Uterus (tissue), 4 donors: ENCODE results near the gene C17orf50. TPM values are rescaled to one million over a fixed set of nuclear protein-coding genes. Genes with fewer than 3 reads are reported as not detected.

Source experiments
- DNase-seq, 2 donors: peaks; one replicate each; pipeline ENCODE4 v3.0.0-alpha.2; 2019 to 2020
- H3K27ac ChIP-seq, 2 donors: fragments of 200-600 bp; sonication (generic); 1 replicate in 1 of 2; 2 replicates in 1 of 2; pipeline ENCODE4 v1.5.1; 2016 to 2018
- H3K27me3 ChIP-seq, 2 donors: fragments of 200-600 bp; sonication (generic); one replicate each; pipeline ENCODE4 v1.5.1; 2018 to 2019; ENCODE audit warnings: control low read depth in 1 of 2
- H3K36me3 ChIP-seq, 2 donors: fragments of 200-600 bp; sonication (generic); one replicate each; pipeline ENCODE4 v1.5.1; 2019; ENCODE audit warnings: control low read depth in 1 of 2
- H3K4me1 ChIP-seq, 2 donors: fragments of 200-600 bp; sonication (generic); one replicate each; pipeline ENCODE4 v1.5.1; 2018 to 2019; ENCODE audit warnings: control low read depth in 1 of 2
- H3K4me3 ChIP-seq, 2 donors: fragments of 200-600 bp; sonication (generic); 1 replicate in 1 of 2; 2 replicates in 1 of 2; pipeline ENCODE4 v1.5.1; 2018 to 2019; ENCODE audit warnings: mild to moderate bottlenecking in 1 of 2
- H3K9me3 ChIP-seq, 2 donors: fragments of 200-600 bp; sonication (generic); one replicate each; pipeline ENCODE4 v1.5.1; 2019; ENCODE audit warnings: control low read depth in 1 of 2
- CTCF ChIP-seq, 4 experiments: fragments of 200-600 bp in 2 of 4; fragments of 450-650 bp in 2 of 4; sonication (generic) in 2 of 4; IDR thresholded peaks; one replicate each; pipeline ENCODE4 v1.5.1; 2016 to 2019; ENCODE audit warnings: antibody characterized with exemption in 4 of 4, mild to moderate bottlenecking in 2 of 4, moderate library complexity in 1 of 4
- POLR2A ChIP-seq, 2 donors: fragments of 450-650 bp; IDR thresholded peaks; one replicate each; pipeline ENCODE4 v1.6.1; 2016; ENCODE audit warnings: antibody characterized with exemption in 2 of 2, mild to moderate bottlenecking in 1 of 2, moderate library complexity in 1 of 2
- intact Hi-C: fragments of 100-400 bp; cut with DNase I; formaldehyde crosslinking; loops from one replicate; pipeline ENCODE4 v1.15.1; 2023; ENCODE audit warnings: low total_unique reads
- total RNA-seq, 4 donors: library from RNA; depleted of rRNA in 3 of 4; stranded (reverse); fragments of >200 nt in 3 of 4; gene quantifications; one replicate each; pipeline versions ENCODE4 v1.1.0 to v1.2.4, GENCODE V29; 2014 to 2023
- donor health status: DM: yes; HTN: yes; CAD: no.

Gene C17orf50
- total RNA-seq, 4 donors from 2014 or later, result not detected

- Histone ChIP-seq H3K9me3 (no peaks in the 10 kb centered on the region), H3K4me3 (no peak overlapping the region), H3K36me3 (no peaks in the 10 kb centered on the region), H3K27ac (no peak overlapping the region), H3K27me3 (no peaks in the 10 kb centered on the region), H3K4me1 (peaks cover 0 to 11% of the 10 kb centered on the region in 2 donors)
- no peak for DNase-seq
- TF ChIP-seq POLR2A (IDR thresholded peaks at IDR 0.05), result no peak
- TF ChIP-seq CTCF (IDR thresholded peaks at IDR 0.05), result no peak
- intact Hi-C loops, result no loop called here
Measured at GRCh38 chr17:35793257-35793656, 32.6 kb downstream of the C17orf50 start.

GRCh38 chr17:35795007-35795870, 34.6 kb downstream of the C17orf50 start, which contains the start of gene MMP28:
Gene MMP28 (minus strand): TSS chr17:35795641. CDS start chr17:35795377, 264 bp downstream.
- no peaks in the 10 kb centered on the region for H3K27me3 ChIP-seq
- no peaks in the 10 kb centered on the region for H3K9me3 ChIP-seq
- no peaks in the 10 kb centered on the region for H3K36me3 ChIP-seq
- peaks cover 0 to 11% of the 10 kb centered on the region in 2 donors for H3K4me1 ChIP-seq
- TF ChIP-seq CTCF (IDR thresholded peaks at IDR 0.05) (no peak), POLR2A (IDR thresholded peaks at IDR 0.05) (no peak)
- peak within 1 kb of the TSS; percentile 33 to 41 for H3K4me3 ChIP-seq
- DNase-seq, result no peak
- intact Hi-C loops, result no loop called here
- no peak within 1 kb of the TSS for H3K27ac ChIP-seq

GRCh38 chr17:35795871-35796265, 35.2 kb downstream of the C17orf50 start:
- no peak for DNase-seq
- H3K27ac ChIP-seq, result no peak overlapping the region
- H3K36me3 ChIP-seq, result no peaks in the 10 kb centered on the region
- no peaks in the 10 kb centered on the region for H3K27me3 ChIP-seq
- no peak for TF ChIP-seq CTCF (IDR thresholded peaks at IDR 0.05)
- TF ChIP-seq POLR2A (IDR thresholded peaks at IDR 0.05), result no peak
- H3K4me1 ChIP-seq, result peaks cover 2 to 11% of the 10 kb centered on the region in 2 donors
- no peaks in the 10 kb centered on the region for H3K9me3 ChIP-seq
- intact Hi-C loops, result no loop called here
- peak overlapping the region; percentile 33 to 41 for H3K4me3 ChIP-seq

GRCh38 chr17:35796942-35797341, 36.3 kb downstream of the C17orf50 start:
- no peak for DNase-seq
- H3K9me3 ChIP-seq, result no peaks in the 10 kb centered on the region
- no peak overlapping the region for H3K27ac ChIP-seq
- intact Hi-C loops, result no loop called here
- peaks cover 5 to 19% of the 10 kb centered on the region in 2 donors for H3K4me1 ChIP-seq
- no peak overlapping the region for H3K4me3 ChIP-seq
- H3K27me3 ChIP-seq, result no peaks in the 10 kb centered on the region
- TF ChIP-seq CTCF (IDR thresholded peaks at IDR 0.05), result no peak
- no peak for TF ChIP-seq POLR2A (IDR thresholded peaks at IDR 0.05)
- no peaks in the 10 kb centered on the region for H3K36me3 ChIP-seq

- Histone ChIP-seq H3K4me1 (peaks cover 5 to 19% of the 10 kb centered on the region in 2 donors), H3K9me3 (no peaks in the 10 kb centered on the region), H3K36me3 (no peaks in the 10 kb centered on the region), H3K27me3 (no peaks in the 10 kb centered on the region), H3K4me3 (no peak overlapping the region), H3K27ac (no peak overlapping the region)
- intact Hi-C loops, result no loop called here
- DNase-seq, result no peak
- TF ChIP-seq POLR2A (IDR thresholded peaks at IDR 0.05) (no peak), CTCF (IDR thresholded peaks at IDR 0.05) (no peak)
Measured at GRCh38 chr17:35797370-35797769, 36.7 kb downstream of the C17orf50 start.
